ENCODE results near the gene ENC1.

ENC1 gene

DNA sequence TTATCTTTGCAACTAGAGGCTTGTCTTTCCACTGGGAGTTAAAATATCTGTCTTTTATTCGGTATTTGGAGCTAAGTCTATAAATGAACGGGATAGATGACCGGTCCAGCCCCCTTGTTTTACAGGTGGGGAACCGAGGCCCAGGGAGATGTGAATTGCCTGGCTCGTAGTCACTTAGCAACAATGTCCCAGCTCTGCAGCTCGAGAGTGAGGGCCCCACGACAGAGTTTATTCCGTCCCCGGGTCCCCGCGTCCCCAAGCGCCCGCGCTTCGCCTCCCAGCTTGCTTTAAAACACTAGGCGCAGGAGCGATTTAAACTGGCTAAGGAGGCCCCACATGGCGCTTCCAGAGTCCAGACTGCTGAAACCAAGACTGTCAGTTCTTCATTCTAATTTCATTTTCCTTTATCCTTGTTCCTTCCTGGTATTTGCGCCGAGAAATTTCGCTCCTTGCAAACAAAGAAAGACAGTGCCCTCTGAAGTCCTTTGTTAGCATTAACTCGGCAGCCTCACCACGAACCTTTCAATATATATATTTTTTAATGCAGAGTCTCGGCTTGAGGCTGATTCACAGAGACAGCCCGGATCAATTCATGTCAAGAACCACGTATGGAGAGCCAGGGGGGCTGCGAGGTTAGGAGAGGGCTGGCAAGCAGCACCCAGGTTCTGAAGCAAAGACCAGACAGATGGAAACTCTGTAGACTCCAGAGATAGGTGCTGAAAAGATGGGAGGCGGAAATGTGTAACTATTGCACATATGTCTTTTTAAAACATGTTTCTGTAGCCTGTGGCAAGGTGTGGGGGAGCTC lies 1.4 kb upstream of the ENC1 start:
- H3K27me3 ChIP-seq (ENCODE audit: insufficient read depth, low read length, poor library complexity) = peaks cover 66% of the 10 kb centered on the region
- H3K36me3 ChIP-seq (ENCODE audit: insufficient read depth, low read length) = no peaks in the 10 kb centered on the region
- H4K20me1 ChIP-seq (ENCODE audit: insufficient read depth, low read length) = peaks cover 11% of the 10 kb centered on the region; the same call in 1 of the 2 replicates
- H3K9me3 ChIP-seq (ENCODE audit: insufficient read depth, low read length, severe bottlenecking) = no peaks in the 10 kb centered on the region
- H3K9ac ChIP-seq (ENCODE audit: low read depth, low read length) = peak overlapping the region; percentile 63
- peak overlapping the region; percentile 95 for H2AFZ ChIP-seq (ENCODE audit: low read depth, low read length)
- DNase-seq (peak; percentile 5), ATAC-seq (ENCODE audit: insufficient read depth, low read depth) (no peak)
- no peak overlapping the region for H3K27ac ChIP-seq (ENCODE audit: low read length)
- H3K4me2 ChIP-seq (ENCODE audit: insufficient read depth, low read length) = peak overlapping the region; percentile 100
- H3K4me1 ChIP-seq (ENCODE audit: insufficient read depth, low read length) = peaks cover 29% of the 10 kb centered on the region
- no peaks in the 10 kb centered on the region for H3K79me2 ChIP-seq (ENCODE audit: insufficient read depth, low read length)
- TF ChIP-seq, protein P1, sequence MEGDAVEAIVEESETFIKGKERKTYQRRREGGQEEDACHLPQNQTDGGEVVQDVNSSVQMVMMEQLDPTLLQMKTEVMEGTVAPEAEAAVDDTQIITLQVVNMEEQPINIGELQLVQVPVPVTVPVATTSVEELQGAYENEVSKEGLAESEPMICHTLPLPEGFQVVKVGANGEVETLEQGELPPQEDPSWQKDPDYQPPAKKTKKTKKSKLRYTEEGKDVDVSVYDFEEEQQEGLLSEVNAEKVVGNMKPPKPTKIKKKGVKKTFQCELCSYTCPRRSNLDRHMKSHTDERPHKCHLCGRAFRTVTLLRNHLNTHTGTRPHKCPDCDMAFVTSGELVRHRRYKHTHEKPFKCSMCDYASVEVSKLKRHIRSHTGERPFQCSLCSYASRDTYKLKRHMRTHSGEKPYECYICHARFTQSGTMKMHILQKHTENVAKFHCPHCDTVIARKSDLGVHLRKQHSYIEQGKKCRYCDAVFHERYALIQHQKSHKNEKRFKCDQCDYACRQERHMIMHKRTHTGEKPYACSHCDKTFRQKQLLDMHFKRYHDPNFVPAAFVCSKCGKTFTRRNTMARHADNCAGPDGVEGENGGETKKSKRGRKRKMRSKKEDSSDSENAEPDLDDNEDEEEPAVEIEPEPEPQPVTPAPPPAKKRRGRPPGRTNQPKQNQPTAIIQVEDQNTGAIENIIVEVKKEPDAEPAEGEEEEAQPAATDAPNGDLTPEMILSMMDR (IDR thresholded peaks at IDR 0.05; ENCODE audit: borderline replicate concordance, extremely low read depth, low read length, poor library complexity, severe bottlenecking) = peak; percentile 29
- peak; percentile 61 for TF ChIP-seq EZH2 (IDR thresholded peaks at IDR 0.05; ENCODE audit: borderline replicate concordance, low read depth, low read length, severe bottlenecking)
- H3K4me3 ChIP-seq (ENCODE audit: low read depth in 1 of 2, low read length in 2 of 2) = peak overlapping the region; percentile 37 to 96; a peak in 3 of 4 replicates

DNA sequence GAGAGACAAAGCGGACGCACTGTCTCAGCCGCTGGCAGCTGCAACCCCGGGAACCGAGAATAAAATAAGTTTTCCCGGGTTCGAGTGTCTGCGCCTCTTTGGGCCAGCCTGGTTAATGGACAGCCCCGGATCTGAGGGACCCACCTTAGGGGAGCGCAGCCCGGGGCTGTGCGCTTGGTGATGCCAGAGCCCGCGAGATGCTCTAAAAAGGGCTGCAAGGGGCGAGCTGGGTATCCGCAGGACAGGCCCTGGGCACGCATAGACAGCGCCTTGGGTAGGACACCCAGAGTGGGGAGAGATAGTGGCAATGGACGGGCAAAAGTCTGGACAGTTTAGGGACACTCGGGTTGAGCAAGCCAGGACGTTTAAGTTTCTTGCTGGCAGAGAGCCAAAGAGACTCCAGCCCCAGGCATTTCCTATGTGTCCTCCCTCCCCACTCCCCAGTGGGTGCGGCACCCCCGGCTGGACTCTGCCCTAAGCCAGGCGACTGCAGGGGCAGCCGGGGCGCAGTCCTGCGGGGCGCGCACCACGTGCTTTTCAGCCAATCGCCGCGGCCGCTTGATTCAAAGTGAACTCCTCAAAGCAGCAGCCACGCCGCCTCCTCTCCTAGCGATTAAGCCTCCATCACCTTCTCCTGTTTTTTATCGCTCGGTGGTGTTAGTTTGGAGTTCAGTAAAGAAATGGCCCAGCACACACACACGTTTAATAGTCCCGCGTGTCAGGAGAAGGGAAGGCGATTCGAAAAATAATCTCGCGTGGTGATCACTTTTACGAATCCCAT lies 616 bp upstream of the ENC1 start:
- peaks cover 29% of the 10 kb centered on the region for H3K4me1 ChIP-seq (ENCODE audit: insufficient read depth, low read length)
- H3K27me3 ChIP-seq (ENCODE audit: insufficient read depth, low read length, poor library complexity) = peaks cover 66% of the 10 kb centered on the region
- no peaks in the 10 kb centered on the region for H3K36me3 ChIP-seq (ENCODE audit: insufficient read depth, low read length)
- H3K4me3 ChIP-seq (ENCODE audit: low read depth in 1 of 2, low read length in 2 of 2) = peak overlapping the region; percentile 37 to 96
- no peaks in the 10 kb centered on the region for H3K9me3 ChIP-seq (ENCODE audit: insufficient read depth, low read length, severe bottlenecking)
- H2AFZ ChIP-seq (ENCODE audit: low read depth, low read length) = peak overlapping the region; percentile 95
- peak overlapping the region; percentile 100 for H3K4me2 ChIP-seq (ENCODE audit: insufficient read depth, low read length)
- peak overlapping the region; percentile 63 for H3K9ac ChIP-seq (ENCODE audit: low read depth, low read length)
- H3K79me2 ChIP-seq (ENCODE audit: insufficient read depth, low read length) = no peaks in the 10 kb centered on the region
- peaks cover 11% of the 10 kb centered on the region; the same call in 1 of the 2 replicates for H4K20me1 ChIP-seq (ENCODE audit: insufficient read depth, low read length)
- ATAC-seq (ENCODE audit: insufficient read depth, low read depth) (no peak), DNase-seq (peak; percentile 34)
- TF ChIP-seq, protein P1 (IDR thresholded peaks at IDR 0.05; ENCODE audit: borderline replicate concordance, extremely low read depth, low read length, poor library complexity, severe bottlenecking) = no peak
- no peak for TF ChIP-seq EZH2 (IDR thresholded peaks at IDR 0.05; ENCODE audit: borderline replicate concordance, low read depth, low read length, severe bottlenecking)
- peak overlapping the region; percentile 55; the same call in 1 of the 2 replicates for H3K27ac ChIP-seq (ENCODE audit: low read length)

DNA sequence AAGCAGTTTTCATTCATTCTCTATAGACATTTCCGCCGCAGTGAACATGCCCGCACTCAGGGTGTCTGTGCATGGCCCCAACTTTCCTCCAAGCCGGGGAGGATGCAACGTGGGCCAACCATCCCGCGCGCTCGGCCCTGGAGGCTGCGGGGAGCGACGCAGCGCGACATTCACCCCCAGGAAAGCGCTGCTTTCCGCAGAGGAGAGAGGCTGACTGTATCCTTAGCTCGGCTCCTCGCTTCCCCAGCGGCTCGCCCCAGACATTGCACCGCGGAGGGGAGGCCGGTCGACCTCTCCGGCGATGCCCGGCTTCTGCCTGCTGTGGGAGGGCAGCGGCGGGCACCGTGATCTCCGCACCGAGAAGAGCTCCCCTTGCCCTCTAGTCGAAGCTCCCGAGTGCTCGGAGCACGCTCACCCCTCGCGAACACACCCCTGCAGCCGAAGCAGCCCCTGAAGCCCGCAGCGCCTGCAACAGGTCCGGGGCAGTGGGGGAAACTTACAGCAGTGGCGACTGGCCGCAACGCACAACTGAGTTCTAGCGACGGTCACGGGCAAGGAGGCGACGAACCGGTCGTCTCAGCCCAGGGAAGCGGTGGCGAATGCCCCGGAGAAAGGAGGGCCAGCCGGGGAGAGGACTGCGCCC lies 600 bp downstream of the ENC1 start:
- Histone ChIP-seq H3K27me3 (ENCODE audit: insufficient read depth, low read length, poor library complexity) (peaks cover 61% of the 10 kb centered on the region), H3K9me3 (ENCODE audit: insufficient read depth, low read length, severe bottlenecking) (no peaks in the 10 kb centered on the region), H3K79me2 (ENCODE audit: insufficient read depth, low read length) (no peaks in the 10 kb centered on the region), H3K27ac (ENCODE audit: low read length) (no peak overlapping the region), H3K4me1 (ENCODE audit: insufficient read depth, low read length) (peaks cover 29% of the 10 kb centered on the region), H3K9ac (ENCODE audit: low read depth, low read length) (peak overlapping the region; percentile 63), H2AFZ (ENCODE audit: low read depth, low read length) (peak overlapping the region; percentile 95), H3K4me3 (ENCODE audit: low read depth in 1 of 2, low read length in 2 of 2) (peak overlapping the region; percentile 3 to 96; a peak in 3 of 4 replicates), H4K20me1 (ENCODE audit: insufficient read depth, low read length) (peaks cover 11% of the 10 kb centered on the region; the same call in 1 of the 2 replicates), H3K4me2 (ENCODE audit: insufficient read depth, low read length) (peak overlapping the region; percentile 100), H3K36me3 (ENCODE audit: insufficient read depth, low read length) (no peaks in the 10 kb centered on the region)
- ATAC-seq (ENCODE audit: insufficient read depth, low read depth) = peak; percentile 13; the same call in 2 of the 3 replicates
- TF ChIP-seq, protein P1 (IDR thresholded peaks at IDR 0.05; ENCODE audit: borderline replicate concordance, extremely low read depth, low read length, poor library complexity, severe bottlenecking) = no peak
- no peak for TF ChIP-seq EZH2 (IDR thresholded peaks at IDR 0.05; ENCODE audit: borderline replicate concordance, low read depth, low read length, severe bottlenecking)
- DNase-seq = peak; percentile 16

All from DND-41 (cell line).